Vagina (tissue), 2 donors: Measurements from ENCODE around the gene WDR35. TPM values are rescaled to one million over a fixed set of nuclear protein-coding genes. Genes with fewer than 3 reads are reported as not detected.

Source experiments
- DNase-seq, 2 donors: peaks; one replicate each; pipeline ENCODE4 v3.0.0-alpha.2; 2017; ENCODE audit errors: extremely low spot score in 2 of 2
- H3K27ac ChIP-seq: fragments of 200-600 bp; sonication (generic); one replicate; pipeline ENCODE4 v1.5.1; 2019
- H3K27me3 ChIP-seq: fragments of 200-600 bp; sonication (generic); one replicate; pipeline ENCODE4 v1.5.1; 2019
- H3K36me3 ChIP-seq, 2 donors: fragments of 200-600 bp; sonication (generic); one replicate each; pipeline ENCODE4 v1.5.1; 2017 to 2019
- H3K4me1 ChIP-seq: fragments of 200-600 bp; sonication (generic); one replicate; pipeline ENCODE4 v1.5.1; 2019
- H3K4me3 ChIP-seq, 2 donors: fragments of 200-600 bp; sonication (generic); 1 replicate in 1 of 2; 2 replicates in 1 of 2; pipeline ENCODE4 v1.5.1; 2016 to 2019
- H3K9me3 ChIP-seq: fragments of 200-600 bp; sonication (generic); one replicate; pipeline ENCODE4 v1.5.1; 2019
- CTCF ChIP-seq, 3 experiments: fragments of 450-650 bp in 2 of 3; fragments of 200-600 bp in 1 of 3; sonication (generic) in 1 of 3; IDR thresholded peaks; one replicate each; pipeline ENCODE4 v1.5.1; 2017 to 2019; ENCODE audit warnings: antibody characterized with exemption in 3 of 3, mild to moderate bottlenecking in 2 of 3, moderate library complexity in 2 of 3
- POLR2A ChIP-seq, 2 donors: fragments of 450-650 bp; IDR thresholded peaks; one replicate each; pipeline ENCODE4 v1.6.1; 2017; ENCODE audit warnings: antibody characterized with exemption in 2 of 2, mild to moderate bottlenecking in 2 of 2, moderate library complexity in 2 of 2
- POLR2AphosphoS5 ChIP-seq, 2 donors: sonication (generic); formaldehyde crosslinking; IDR thresholded peaks; one replicate each; pipeline ENCODE4 v1.9.0; 2017; ENCODE audit warnings: antibody characterized with exemption in 2 of 2, mild to moderate bottlenecking in 2 of 2, low read depth in 1 of 2; ENCODE audit not compliant: insufficient read depth in 1 of 2
- intact Hi-C: fragments of 100-400 bp; cut with DNase I; formaldehyde crosslinking; loops from one replicate; pipeline ENCODE4 v1.15.1; 2023
- total RNA-seq: library from RNA; depleted of rRNA; stranded (reverse); fragments of >200 nt; gene quantifications from one replicate; pipeline ENCODE4 v1.2.3, GENCODE V29; 2016

The WDR35 gene
- total RNA-seq, 1 donor from 2014 or later: 8.3 TPM

GRCh38 chr2:20015482-20016083 lies 25.7 kb upstream of the WDR35 start:
- Histone ChIP-seq H3K36me3 (no peaks in the 10 kb centered on the region), H3K27ac (no peak overlapping the region), H3K4me3 (no peak overlapping the region), H3K27me3 (no peaks in the 10 kb centered on the region), H3K9me3 (no peaks in the 10 kb centered on the region), H3K4me1 (peaks cover 6% of the 10 kb centered on the region)
- no peak for DNase-seq
- TF ChIP-seq POLR2A (IDR thresholded peaks at IDR 0.05) (no peak), CTCF (IDR thresholded peaks at IDR 0.05) (peak in 2 of 3 experiments; percentile 14 to 74)
- intact Hi-C loops: no loop called here

- peak overlapping the region; percentile 65 for H3K27ac ChIP-seq
- TF ChIP-seq POLR2A (IDR thresholded peaks at IDR 0.05): no peak
- peak in 1 of 2 donors; percentile 19 for TF ChIP-seq POLR2AphosphoS5 (IDR thresholded peaks at IDR 0.05; ENCODE audit: insufficient read depth in 1 of 2, low read depth in 1 of 2)
- no peak for TF ChIP-seq CTCF (IDR thresholded peaks at IDR 0.05)
- no peak for DNase-seq
Measured at GRCh38 chr2:20013126-20013849, 23.4 kb upstream of the WDR35 start.

GRCh38 chr2:20012282-20013125 lies 22.6 kb upstream of the WDR35 start, which contains the start of gene MATN3:
Gene MATN3 (minus strand): TSS chr2:20012668. CDS start chr2:20012631, 37 bp downstream.
- Histone ChIP-seq H3K4me1 (peaks cover 6% of the 10 kb centered on the region), H3K27me3 (no peaks in the 10 kb centered on the region), H3K36me3 (no peaks in the 10 kb centered on the region), H3K4me3 (peak within 1 kb of the TSS; percentile 52 to 70), H3K9me3 (no peaks in the 10 kb centered on the region), H3K27ac (peak within 1 kb of the TSS; percentile 65)
- intact Hi-C loops: loop anchor here (5.0 kb wide), 1 partner anchor 80 kb away; no protein-coding TSS in a partner anchor
- DNase-seq: no peak
- no peak for TF ChIP-seq POLR2A (IDR thresholded peaks at IDR 0.05)
- no peak for TF ChIP-seq POLR2AphosphoS5 (IDR thresholded peaks at IDR 0.05; ENCODE audit: insufficient read depth in 1 of 2, low read depth in 1 of 2)
- TF ChIP-seq CTCF (IDR thresholded peaks at IDR 0.05): no peak

More at GRCh38 chr2:20013126-20013849, 23.4 kb upstream of the WDR35 start:
- Histone ChIP-seq H3K27me3 (no peaks in the 10 kb centered on the region), H3K9me3 (no peaks in the 10 kb centered on the region), H3K4me3 (peak overlapping the region; percentile 52 to 70), H3K36me3 (no peaks in the 10 kb centered on the region), H3K4me1 (peaks cover 6% of the 10 kb centered on the region)
- intact Hi-C loops: loop anchor here (5.0 kb wide), 1 partner anchor 79 kb away; no protein-coding TSS in a partner anchor

- TF ChIP-seq POLR2A (IDR thresholded peaks at IDR 0.05): no peak
- no peak for TF ChIP-seq POLR2AphosphoS5 (IDR thresholded peaks at IDR 0.05; ENCODE audit: insufficient read depth in 1 of 2, low read depth in 1 of 2)
- no peak for TF ChIP-seq CTCF (IDR thresholded peaks at IDR 0.05)
- H3K36me3 ChIP-seq: no peaks in the 10 kb centered on the region
- no peaks in the 10 kb centered on the region for H3K9me3 ChIP-seq
- H3K27me3 ChIP-seq: no peaks in the 10 kb centered on the region
- DNase-seq: no peak
- H3K4me3 ChIP-seq: peak overlapping the region; percentile 52 to 70
- no peak overlapping the region for H3K27ac ChIP-seq
- peaks cover 6% of the 10 kb centered on the region for H3K4me1 ChIP-seq
- intact Hi-C loops: loop anchor here (5.0 kb wide), 1 partner anchor 80 kb away; no protein-coding TSS in a partner anchor
Measured at GRCh38 chr2:20012032-20012281, 22.1 kb upstream of the WDR35 start.
